Measurements from ENCODE around the gene AURKAIP1.

GRCh38 chr1:1354271-1355247 is 20.4 kb downstream of the AURKAIP1 start:
- TF ChIP-seq CTCF (IDR thresholded peaks at IDR 0.05) (no peak), POLR2A (IDR thresholded peaks at IDR 0.05) (no peak)

Measured in testis (tissue), 2 donors.